ENCODE data around the gene ANKEF1. TPM values are rescaled to one million over a fixed set of nuclear protein-coding genes. Genes with fewer than 3 reads are reported as not detected.
A peak's percentile ranks its signal among the peaks of the same experiment; 100 is the strongest.

Gene ANKEF1
- total and polyA plus RNA-seq, 2 experiments from 2014 or later = 4.7 to 9.7 TPM

DNA sequence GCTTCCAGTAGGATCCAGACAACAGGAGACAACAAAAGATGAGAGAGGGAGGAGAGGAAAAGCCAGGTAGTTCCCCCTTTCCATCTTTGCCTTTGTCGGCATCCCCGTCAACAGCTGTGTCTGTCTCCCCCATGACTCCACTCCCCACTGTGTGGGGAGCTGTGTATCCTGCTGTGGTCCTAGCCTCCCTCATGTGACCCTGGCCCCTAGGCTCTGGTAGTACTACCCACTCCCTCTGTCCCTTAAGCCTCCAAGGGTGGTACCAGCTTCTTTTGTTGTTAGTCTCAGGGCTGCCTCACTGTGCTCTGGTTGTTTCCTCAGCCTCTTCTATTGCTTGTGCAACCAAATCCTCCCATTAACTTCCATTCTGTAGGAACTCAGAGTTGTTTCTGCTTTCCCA, 28.7 kb downstream of the ANKEF1 start:
- Mint-ChIP-seq H3K27me3 (ENCODE audit: insufficient read depth, low read depth, poor library complexity) (peaks cover 2% of the 10 kb centered on the region), H3K4me1 (peaks cover 17% of the 10 kb centered on the region), H3K9me3 (no peaks in the 10 kb centered on the region), H3K27ac (no peak overlapping the region), H3K4me3 (no peak overlapping the region), H3K36me3 (ENCODE audit: low read depth) (no peaks in the 10 kb centered on the region)
- TF ChIP-seq EZH2phosphoT487 (IDR thresholded peaks at IDR 0.05; ENCODE audit: unreplicated experiment) (no peak), STAT1 (IDR thresholded peaks at IDR 0.05; ENCODE audit: unreplicated experiment) (no peak), CREB1 (CRISPR knock-in tag; IDR thresholded peaks at IDR 0.05; ENCODE audit: low read depth) (no peak), ZNF331 (CRISPR knock-in tag; IDR thresholded peaks at IDR 0.05; ENCODE audit: low read depth) (no peak), POLR2AphosphoS5 (IDR thresholded peaks at IDR 0.05; ENCODE audit: low read depth) (no peak), JUNB (IDR thresholded peaks at IDR 0.05; ENCODE audit: unreplicated experiment) (no peak), ZNF114 (CRISPR knock-in tag; IDR thresholded peaks at IDR 0.05) (no peak), EZH2 (IDR thresholded peaks at IDR 0.05; ENCODE audit: low read depth, unreplicated experiment) (no peak), NANOG (IDR thresholded peaks at IDR 0.05; ENCODE audit: borderline replicate concordance) (no peak)
- TF ChIP-seq, protein P1, sequence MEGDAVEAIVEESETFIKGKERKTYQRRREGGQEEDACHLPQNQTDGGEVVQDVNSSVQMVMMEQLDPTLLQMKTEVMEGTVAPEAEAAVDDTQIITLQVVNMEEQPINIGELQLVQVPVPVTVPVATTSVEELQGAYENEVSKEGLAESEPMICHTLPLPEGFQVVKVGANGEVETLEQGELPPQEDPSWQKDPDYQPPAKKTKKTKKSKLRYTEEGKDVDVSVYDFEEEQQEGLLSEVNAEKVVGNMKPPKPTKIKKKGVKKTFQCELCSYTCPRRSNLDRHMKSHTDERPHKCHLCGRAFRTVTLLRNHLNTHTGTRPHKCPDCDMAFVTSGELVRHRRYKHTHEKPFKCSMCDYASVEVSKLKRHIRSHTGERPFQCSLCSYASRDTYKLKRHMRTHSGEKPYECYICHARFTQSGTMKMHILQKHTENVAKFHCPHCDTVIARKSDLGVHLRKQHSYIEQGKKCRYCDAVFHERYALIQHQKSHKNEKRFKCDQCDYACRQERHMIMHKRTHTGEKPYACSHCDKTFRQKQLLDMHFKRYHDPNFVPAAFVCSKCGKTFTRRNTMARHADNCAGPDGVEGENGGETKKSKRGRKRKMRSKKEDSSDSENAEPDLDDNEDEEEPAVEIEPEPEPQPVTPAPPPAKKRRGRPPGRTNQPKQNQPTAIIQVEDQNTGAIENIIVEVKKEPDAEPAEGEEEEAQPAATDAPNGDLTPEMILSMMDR (conservative IDR thresholded peaks at IDR 0.05; ENCODE audit: low read depth in 2 of 2) = no peak
- TF ChIP-seq, protein P2, sequence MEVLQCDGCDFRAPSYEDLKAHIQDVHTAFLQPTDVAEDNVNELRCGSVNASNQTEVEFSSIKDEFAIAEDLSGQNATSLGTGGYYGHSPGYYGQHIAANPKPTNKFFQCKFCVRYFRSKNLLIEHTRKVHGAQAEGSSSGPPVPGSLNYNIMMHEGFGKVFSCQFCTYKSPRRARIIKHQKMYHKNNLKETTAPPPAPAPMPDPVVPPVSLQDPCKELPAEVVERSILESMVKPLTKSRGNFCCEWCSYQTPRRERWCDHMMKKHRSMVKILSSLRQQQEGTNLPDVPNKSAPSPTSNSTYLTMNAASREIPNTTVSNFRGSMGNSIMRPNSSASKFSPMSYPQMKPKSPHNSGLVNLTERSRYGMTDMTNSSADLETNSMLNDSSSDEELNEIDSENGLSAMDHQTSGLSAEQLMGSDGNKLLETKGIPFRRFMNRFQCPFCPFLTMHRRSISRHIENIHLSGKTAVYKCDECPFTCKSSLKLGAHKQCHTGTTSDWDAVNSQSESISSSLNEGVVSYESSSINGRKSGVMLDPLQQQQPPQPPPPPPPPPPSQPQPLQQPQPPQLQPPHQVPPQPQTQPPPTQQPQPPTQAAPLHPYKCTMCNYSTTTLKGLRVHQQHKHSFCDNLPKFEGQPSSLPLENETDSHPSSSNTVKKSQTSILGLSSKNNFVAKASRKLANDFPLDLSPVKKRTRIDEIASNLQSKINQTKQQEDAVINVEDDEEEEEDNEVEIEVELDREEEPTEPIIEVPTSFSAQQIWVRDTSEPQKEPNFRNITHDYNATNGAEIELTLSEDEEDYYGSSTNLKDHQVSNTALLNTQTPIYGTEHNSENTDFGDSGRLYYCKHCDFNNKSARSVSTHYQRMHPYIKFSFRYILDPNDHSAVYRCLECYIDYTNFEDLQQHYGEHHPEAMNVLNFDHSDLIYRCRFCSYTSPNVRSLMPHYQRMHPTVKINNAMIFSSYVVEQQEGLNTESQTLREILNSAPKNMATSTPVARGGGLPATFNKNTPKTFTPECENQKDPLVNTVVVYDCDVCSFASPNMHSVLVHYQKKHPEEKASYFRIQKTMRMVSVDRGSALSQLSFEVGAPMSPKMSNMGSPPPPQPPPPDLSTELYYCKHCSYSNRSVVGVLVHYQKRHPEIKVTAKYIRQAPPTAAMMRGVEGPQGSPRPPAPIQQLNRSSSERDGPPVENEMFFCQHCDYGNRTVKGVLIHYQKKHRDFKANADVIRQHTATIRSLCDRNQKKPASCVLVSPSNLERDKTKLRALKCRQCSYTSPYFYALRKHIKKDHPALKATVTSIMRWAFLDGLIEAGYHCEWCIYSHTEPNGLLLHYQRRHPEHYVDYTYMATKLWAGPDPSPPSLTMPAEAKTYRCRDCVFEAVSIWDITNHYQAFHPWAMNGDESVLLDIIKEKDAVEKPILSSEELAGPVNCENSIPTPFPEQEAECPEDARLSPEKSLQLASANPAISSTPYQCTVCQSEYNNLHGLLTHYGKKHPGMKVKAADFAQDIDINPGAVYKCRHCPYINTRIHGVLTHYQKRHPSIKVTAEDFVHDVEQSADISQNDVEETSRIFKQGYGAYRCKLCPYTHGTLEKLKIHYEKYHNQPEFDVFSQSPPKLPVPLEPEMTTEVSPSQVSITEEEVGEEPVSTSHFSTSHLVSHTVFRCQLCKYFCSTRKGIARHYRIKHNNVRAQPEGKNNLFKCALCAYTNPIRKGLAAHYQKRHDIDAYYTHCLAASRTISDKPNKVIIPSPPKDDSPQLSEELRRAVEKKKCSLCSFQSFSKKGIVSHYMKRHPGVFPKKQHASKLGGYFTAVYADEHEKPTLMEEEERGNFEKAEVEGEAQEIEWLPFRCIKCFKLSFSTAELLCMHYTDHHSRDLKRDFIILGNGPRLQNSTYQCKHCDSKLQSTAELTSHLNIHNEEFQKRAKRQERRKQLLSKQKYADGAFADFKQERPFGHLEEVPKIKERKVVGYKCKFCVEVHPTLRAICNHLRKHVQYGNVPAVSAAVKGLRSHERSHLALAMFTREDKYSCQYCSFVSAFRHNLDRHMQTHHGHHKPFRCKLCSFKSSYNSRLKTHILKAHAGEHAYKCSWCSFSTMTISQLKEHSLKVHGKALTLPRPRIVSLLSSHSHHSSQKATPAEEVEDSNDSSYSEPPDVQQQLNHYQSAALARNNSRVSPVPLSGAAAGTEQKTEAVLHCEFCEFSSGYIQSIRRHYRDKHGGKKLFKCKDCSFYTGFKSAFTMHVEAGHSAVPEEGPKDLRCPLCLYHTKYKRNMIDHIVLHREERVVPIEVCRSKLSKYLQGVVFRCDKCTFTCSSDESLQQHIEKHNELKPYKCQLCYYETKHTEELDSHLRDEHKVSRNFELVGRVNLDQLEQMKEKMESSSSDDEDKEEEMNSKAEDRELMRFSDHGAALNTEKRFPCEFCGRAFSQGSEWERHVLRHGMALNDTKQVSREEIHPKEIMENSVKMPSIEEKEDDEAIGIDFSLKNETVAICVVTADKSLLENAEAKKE (CRISPR knock-in tag; IDR thresholded peaks at IDR 0.05) = no peak
- TF ChIP-seq, protein P3, sequence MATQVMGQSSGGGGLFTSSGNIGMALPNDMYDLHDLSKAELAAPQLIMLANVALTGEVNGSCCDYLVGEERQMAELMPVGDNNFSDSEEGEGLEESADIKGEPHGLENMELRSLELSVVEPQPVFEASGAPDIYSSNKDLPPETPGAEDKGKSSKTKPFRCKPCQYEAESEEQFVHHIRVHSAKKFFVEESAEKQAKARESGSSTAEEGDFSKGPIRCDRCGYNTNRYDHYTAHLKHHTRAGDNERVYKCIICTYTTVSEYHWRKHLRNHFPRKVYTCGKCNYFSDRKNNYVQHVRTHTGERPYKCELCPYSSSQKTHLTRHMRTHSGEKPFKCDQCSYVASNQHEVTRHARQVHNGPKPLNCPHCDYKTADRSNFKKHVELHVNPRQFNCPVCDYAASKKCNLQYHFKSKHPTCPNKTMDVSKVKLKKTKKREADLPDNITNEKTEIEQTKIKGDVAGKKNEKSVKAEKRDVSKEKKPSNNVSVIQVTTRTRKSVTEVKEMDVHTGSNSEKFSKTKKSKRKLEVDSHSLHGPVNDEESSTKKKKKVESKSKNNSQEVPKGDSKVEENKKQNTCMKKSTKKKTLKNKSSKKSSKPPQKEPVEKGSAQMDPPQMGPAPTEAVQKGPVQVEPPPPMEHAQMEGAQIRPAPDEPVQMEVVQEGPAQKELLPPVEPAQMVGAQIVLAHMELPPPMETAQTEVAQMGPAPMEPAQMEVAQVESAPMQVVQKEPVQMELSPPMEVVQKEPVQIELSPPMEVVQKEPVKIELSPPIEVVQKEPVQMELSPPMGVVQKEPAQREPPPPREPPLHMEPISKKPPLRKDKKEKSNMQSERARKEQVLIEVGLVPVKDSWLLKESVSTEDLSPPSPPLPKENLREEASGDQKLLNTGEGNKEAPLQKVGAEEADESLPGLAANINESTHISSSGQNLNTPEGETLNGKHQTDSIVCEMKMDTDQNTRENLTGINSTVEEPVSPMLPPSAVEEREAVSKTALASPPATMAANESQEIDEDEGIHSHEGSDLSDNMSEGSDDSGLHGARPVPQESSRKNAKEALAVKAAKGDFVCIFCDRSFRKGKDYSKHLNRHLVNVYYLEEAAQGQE (IDR thresholded peaks at IDR 0.05; ENCODE audit: unreplicated experiment) = no peak
- TF ChIP-seq, protein P4, sequence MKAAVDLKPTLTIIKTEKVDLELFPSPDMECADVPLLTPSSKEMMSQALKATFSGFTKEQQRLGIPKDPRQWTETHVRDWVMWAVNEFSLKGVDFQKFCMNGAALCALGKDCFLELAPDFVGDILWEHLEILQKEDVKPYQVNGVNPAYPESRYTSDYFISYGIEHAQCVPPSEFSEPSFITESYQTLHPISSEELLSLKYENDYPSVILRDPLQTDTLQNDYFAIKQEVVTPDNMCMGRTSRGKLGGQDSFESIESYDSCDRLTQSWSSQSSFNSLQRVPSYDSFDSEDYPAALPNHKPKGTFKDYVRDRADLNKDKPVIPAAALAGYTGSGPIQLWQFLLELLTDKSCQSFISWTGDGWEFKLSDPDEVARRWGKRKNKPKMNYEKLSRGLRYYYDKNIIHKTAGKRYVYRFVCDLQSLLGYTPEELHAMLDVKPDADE (IDR thresholded peaks at IDR 0.05) = no peak
- Histone ChIP-seq H3K27me3 (ENCODE audit: insufficient read depth) (no peaks in the 10 kb centered on the region), H2AFZ (no peak overlapping the region), H3K36me3 (ENCODE audit: insufficient read depth) (no peaks in the 10 kb centered on the region), H3K4me2 (no peak overlapping the region), H3K4me1 (ENCODE audit: insufficient read depth) (peaks cover 12% of the 10 kb centered on the region), H3K79me2 (replicated peaks; ENCODE audit: insufficient read depth) (no peaks in the 10 kb centered on the region), H3F3A (replicated peaks; ENCODE audit: low read depth) (no peaks in the 10 kb centered on the region), H4K20me1 (replicated peaks; ENCODE audit: insufficient read depth) (no peaks in the 10 kb centered on the region), H3K4me3 (no peak overlapping the region), H3K27ac (ENCODE audit: low read depth) (no peak overlapping the region), H3K9me2 (ENCODE audit: insufficient read depth) (no peaks in the 10 kb centered on the region)
- DNase-seq (ENCODE audit: low spot score) = no peak
- ATAC-seq = peak; percentile 65
